CD4-positive, alpha-beta T cell treated with Interleukin-17A for 4 hours (primary cell): ENCODE measurements around the gene RAD51B.

ENCODE experiments used
- DNase-seq: peaks from one replicate; pipeline ENCODE4 v3.0.0-alpha.2; 2020; ENCODE audit warnings: mixed read lengths

Gene RAD51B

GRCh38 chr14:68451696-68452373 lies 632.3 kb downstream of the RAD51B start:
- no peak for DNase-seq

DNA sequence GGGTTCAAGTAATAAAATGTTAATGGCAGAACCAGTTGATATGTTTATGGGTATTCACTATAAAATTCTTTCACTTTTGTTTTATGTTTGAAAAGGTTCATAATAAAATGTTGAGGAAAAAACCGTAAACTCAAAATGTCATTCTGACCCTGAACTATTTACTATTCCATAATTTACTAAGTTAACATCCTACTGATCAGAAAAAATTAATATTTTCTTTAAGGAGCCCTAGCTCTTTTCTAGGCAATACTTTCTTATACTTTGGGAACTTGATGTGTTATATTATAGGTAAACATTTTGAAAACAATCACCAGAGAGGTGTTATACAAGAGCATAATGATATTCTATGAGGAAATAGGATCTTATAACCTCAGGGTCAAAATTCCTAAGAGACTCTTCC lies 638.7 kb downstream of the RAD51B start:
- no peak for DNase-seq

GRCh38 chr14:68458840-68459469 lies 639.4 kb downstream of the RAD51B start:
- no peak for DNase-seq

- DNase-seq = no peak
Observed at GRCh38 chr14:68459480-68460136, 640.0 kb downstream of the RAD51B start.

GRCh38 chr14:68460541-68460940 lies 641.0 kb downstream of the RAD51B start:
- no peak for DNase-seq

DNA sequence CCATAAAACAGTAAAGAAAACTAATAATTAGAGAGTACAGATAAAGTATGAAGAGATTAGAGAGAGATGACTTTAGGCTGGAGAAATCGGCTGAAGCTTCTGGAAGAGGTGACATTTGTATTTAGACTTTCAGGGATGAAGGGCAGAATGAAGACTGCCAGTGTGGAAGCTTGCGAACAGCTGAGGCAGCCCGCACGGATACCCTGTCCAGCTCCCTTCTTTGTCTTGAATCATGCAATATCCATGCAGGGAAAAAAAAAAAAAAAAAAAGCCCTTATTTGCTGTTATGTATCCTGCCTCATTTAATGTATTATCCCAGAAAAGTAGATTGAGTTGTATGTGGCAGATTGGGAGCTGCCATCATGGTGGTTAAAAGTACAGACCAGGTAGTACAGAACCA lies 641.5 kb downstream of the RAD51B start:
- no peak for DNase-seq

DNA sequence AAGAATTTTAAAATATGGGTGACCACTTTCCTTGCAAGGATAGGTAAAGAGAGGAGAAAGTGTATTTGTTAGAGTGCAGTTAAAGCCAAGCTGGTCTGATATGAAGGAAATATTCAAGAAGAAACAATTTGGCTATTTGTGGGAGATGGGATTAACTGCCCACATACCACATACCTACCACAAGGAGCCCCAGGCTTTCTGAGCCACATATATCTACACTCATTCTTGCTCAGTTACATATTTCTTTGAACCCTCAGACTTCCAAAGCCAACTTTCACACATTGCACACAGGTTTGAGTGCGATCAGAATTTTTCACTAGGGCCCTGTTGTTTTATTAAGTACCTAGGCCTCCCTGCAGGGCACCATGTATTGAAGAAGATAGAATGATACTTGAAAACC lies 643.1 kb downstream of the RAD51B start:
- DNase-seq = no peak

GRCh38 chr14:68463299-68463698 lies 643.7 kb downstream of the RAD51B start:
- DNase-seq = no peak

DNA sequence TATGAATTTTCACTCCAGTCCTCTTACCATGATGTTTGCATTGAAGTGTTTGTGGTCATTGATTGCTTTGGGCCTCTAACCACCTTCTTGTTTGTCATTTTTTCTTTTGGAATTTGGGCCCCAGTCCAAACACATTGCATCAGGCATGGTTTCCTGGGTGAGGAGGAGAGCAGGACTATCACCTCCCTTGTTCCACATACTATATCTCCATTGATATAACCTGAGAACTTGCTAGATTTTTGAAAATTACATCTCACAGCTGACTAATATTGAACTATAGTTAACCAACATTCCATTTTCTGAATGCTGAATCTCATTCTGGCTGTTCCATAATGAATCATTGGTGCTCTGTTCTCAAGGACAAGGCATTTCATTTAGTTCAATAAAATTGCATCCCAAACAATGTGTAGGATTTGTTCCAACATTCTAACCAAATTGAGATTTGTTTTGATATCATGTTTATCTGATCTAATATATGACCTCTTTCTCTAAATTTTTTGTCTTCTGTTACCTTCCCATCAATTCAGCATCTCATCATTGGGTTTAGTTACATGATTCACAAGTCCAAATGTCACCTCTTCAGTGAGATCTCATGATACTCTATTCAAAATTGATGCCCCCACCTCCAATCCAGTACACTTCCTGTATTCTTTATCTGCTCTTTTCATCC lies 644.3 kb downstream of the RAD51B start:
- no peak for DNase-seq

GRCh38 chr14:68464711-68465110 lies 645.1 kb downstream of the RAD51B start:
- no peak for DNase-seq

- DNase-seq = no peak
Observed at GRCh38 chr14:68466491-68466977, 647.0 kb downstream of the RAD51B start.

- no peak for DNase-seq
Observed at GRCh38 chr14:68467425-68467824, 647.8 kb downstream of the RAD51B start.

DNA sequence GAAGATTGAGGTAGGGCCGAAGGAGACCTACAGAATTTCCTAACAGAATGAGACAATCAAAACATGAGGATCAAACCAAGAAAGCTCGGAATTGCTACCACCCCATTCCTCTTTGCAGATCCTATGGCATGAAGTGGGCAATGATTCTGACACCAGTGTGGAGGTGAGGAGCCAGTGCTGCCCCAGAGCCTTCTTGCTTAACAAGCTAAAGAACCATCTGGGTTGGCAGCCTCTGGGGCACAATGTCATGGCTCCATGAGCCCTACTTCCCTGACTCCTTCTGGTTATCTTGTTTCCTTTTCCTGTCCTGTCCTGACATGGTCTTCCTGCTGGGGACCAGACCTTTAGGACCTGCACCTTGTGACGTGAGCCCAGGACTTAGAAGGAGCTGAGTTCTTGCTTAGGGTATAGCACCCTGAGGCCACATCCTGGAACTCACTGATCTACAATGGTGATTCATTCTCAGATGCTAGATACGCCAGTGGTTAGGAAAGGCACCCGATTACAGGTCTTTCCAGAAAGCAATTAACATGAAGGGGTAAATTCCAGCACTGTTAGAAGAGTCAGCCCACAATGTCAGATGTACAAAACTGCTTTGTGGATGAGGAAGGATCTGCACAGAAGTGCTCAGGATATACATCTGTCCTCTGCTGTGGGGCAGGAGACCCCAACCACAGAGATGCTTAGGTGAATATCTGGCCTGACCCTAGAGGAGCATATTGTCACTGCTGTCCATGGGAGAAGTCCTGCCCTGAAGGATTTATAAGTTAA lies 649.0 kb downstream of the RAD51B start:
- peak; percentile 54 for DNase-seq

- no peak for DNase-seq
Observed at GRCh38 chr14:68469208-68469713, 649.7 kb downstream of the RAD51B start.

DNA sequence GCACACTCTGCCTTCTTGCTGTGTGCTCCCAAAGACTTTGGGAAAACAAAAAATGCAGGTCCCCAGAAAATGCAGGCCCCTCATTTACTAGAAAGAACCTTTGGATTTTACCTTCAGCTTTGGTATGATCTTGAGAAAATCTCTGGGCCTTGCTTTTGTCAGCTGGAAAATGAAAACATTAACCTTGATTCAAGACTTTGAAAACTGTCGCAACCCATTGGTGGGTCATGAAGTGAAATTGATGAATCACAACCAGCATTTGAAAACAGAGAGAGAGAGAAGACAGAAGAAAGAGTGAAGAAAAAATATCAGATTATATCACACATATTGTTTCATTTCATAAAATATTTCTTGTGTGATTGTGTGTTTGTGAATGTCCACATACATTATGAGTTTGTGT lies 650.8 kb downstream of the RAD51B start:
- DNase-seq = no peak

- no peak for DNase-seq
Observed at GRCh38 chr14:68471029-68471963, 651.7 kb downstream of the RAD51B start.

- no peak for DNase-seq
Observed at GRCh38 chr14:68471964-68472508, 652.5 kb downstream of the RAD51B start.

DNA sequence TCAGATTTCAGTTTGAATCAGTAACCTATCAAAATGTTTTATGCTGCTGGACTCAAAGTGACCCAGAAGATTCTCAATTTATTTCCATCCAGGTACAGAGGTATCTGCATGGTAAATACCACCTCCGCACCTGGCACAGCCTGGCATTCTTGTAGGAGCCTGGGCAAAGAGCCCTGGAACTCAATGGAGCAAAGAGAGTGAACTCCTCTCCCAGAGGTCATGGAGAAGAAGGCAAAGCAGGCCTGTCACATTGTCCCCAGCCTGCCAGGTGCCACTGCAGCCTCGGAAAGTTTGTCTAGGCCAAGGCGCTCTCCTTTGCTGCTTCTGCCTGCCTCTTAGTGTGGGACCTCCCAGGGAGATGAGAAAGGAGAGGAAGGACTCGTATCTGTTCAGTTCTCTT lies 653.5 kb downstream of the RAD51B start:
- DNase-seq = no peak

DNA sequence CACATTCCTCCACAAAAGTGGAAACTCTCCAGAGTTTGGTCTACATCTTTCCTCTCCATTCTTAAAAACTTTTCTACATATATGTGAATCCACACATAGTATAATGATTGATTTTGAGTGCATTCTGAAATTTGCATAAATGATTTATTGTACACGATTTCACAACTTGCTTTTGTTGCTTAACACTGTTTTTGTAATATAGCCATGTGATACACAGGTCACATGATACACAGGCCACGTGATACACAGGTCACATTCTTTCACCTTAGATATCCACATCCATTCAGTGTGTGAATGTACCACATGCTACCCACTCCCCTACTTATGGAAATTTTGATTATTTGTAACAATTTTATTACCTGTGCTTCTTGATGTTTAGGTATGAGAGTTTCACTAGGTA lies 654.2 kb downstream of the RAD51B start:
- DNase-seq = no peak

- DNase-seq = no peak
Observed at GRCh38 chr14:68474741-68475140, 655.2 kb downstream of the RAD51B start.

DNA sequence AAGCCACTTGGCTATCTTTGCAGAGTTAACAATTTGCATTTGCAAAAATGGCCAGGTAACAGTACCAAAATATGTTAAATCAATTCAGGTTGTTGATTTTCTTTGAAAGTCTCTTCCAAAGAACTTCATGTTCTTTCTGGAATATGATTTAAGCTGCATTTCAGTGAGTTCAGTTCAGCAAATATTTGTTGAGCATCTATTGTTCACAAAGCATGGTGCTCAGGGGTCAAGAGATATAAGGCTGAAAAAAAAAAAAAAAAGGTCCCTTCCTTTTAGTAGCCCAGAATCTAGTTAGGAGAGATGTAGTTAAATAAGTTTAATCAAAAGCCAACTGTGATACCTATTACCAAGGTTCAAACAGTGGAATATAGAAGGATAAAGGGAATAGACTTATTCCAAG lies 656.2 kb downstream of the RAD51B start:
- no peak for DNase-seq
